Mesenteric fat pad (tissue), 1 donor: Measurements from ENCODE around the gene GAGE12F. TPM values are rescaled to one million over a fixed set of nuclear protein-coding genes. Genes with fewer than 3 reads are reported as not detected.
"Not testable (repeated sequence)": the region's sequence is repeated elsewhere in the genome, so short reads cannot be mapped to it uniquely, and the experiment has no call there.

Experiments used
- DNase-seq: peaks from one replicate; pipeline ENCODE4 v3.0.0-alpha.2; 2020; ENCODE audit warnings: low spot score
- long read RNA-seq: library from polyadenylated mRNA; unstranded; transcript quantifications from one replicate; pipeline ENCODE4 v2.0.0, GENCODE V29; 2020
- total RNA-seq: library from RNA; stranded (reverse); fragmentation: NEBNext Ultra II Directional; extraction: Animal tissue kit (Norgen Biotek cat#: 25700); gene quantifications from one replicate; pipeline ENCODE4 v1.2.1, GENCODE V29; 2021
- donor health status: DM: yes; HTN: yes; CAD: no.

GAGE12F gene
- total RNA-seq, result not detected
- long read RNA-seq, result 0 reads

GRCh38 chrX:49560542-49560941, at the start of gene GAGE12F:
Gene GAGE12F, plus strand, starts transcription at chrX:49560842. Its CDS starts 1,155 bp downstream, at chrX:49561997.
- not testable (repeated sequence) for DNase-seq

GRCh38 chrX:49531877-49532276, 28.8 kb upstream of the GAGE12F start, which contains the start of gene GAGE12C:
Gene GAGE12C, plus strand, starts transcription at chrX:49532177. Its CDS starts 1,155 bp downstream, at chrX:49533332.
- DNase-seq, result not testable (repeated sequence)

- not testable (repeated sequence) for DNase-seq
These were observed 19.2 kb upstream of the GAGE12F start, which contains the start of gene GAGE12D for GRCh38 chrX:49541433-49541832. Gene GAGE12D, plus strand, starts transcription at chrX:49541733. Its CDS starts 1,155 bp downstream, at chrX:49542888.

GRCh38 chrX:49550989-49551388, 9.7 kb upstream of the GAGE12F start, which contains the start of gene GAGE12E:
Gene GAGE12E, plus strand, starts transcription at chrX:49551289. Its CDS starts 1,155 bp downstream, at chrX:49552444.
- not testable (repeated sequence) for DNase-seq

GRCh38 chrX:49568728-49569127, 8.1 kb downstream of the GAGE12F start:
- peak; percentile 80 for DNase-seq

GRCh38 chrX:49569152-49569551, 8.5 kb downstream of the GAGE12F start:
- DNase-seq, result peak; percentile 41

- DNase-seq, result not testable (repeated sequence)
These were observed 9.5 kb downstream of the GAGE12F start, which contains the start of gene GAGE12G for GRCh38 chrX:49570100-49570499. Gene GAGE12G, plus strand, starts transcription at chrX:49570400. Its CDS starts 1,155 bp downstream, at chrX:49571555.

GRCh38 chrX:49579649-49580048, 19.0 kb downstream of the GAGE12F start, which contains the start of gene GAGE12H:
Gene GAGE12H, plus strand, starts transcription at chrX:49579949. Its CDS starts 1,155 bp downstream, at chrX:49581104.
- not testable (repeated sequence) for DNase-seq

- not testable (repeated sequence) for DNase-seq
These were observed 28.6 kb downstream of the GAGE12F start, which contains the start of gene GAGE2A for GRCh38 chrX:49589196-49589595. Gene GAGE2A, plus strand, starts transcription at chrX:49589496. Its CDS starts 1,155 bp downstream, at chrX:49590651.

GRCh38 chrX:49589769-49590478, 29.3 kb downstream of the GAGE12F start:
- DNase-seq, result peak; percentile 94

- not testable (repeated sequence) for DNase-seq
These were observed 29.8 kb downstream of the GAGE12F start for GRCh38 chrX:49590488-49590887.

- DNase-seq, result not testable (repeated sequence)
These were observed 38.1 kb downstream of the GAGE12F start, which contains the start of gene GAGE1 for GRCh38 chrX:49598720-49599119. Gene GAGE1, plus strand, starts transcription at chrX:49599020. Its CDS starts 1,155 bp downstream, at chrX:49600175.

GRCh38 chrX:49610718-49611310, 50.2 kb downstream of the GAGE12F start:
- DNase-seq, result no peak

Other genes starting within 250 kb of the GAGE12F start
- gene GAGE12J, start 238.8 kb upstream of the GAGE12F start, total RNA-seq, result not detected
- not detected for gene GAGE13, start 229.3 kb upstream of the GAGE12F start, total RNA-seq
- not detected for gene GAGE12C, start 28.7 kb upstream of the GAGE12F start, total RNA-seq
- not detected for gene GAGE12D, start 19.1 kb upstream of the GAGE12F start, total RNA-seq
- not detected for gene GAGE12E, start 9.6 kb upstream of the GAGE12F start, total RNA-seq
- gene GAGE12G, start 9.6 kb downstream of the GAGE12F start, total RNA-seq, result not detected
- not detected for gene GAGE12H, start 19.1 kb downstream of the GAGE12F start, total RNA-seq
- gene GAGE2A, start 28.7 kb downstream of the GAGE12F start, total RNA-seq, result not detected
- not detected for gene GAGE1, start 38.2 kb downstream of the GAGE12F start, total RNA-seq
- not detected for gene PAGE1, start 135.1 kb downstream of the GAGE12F start, total RNA-seq